Esophagus muscularis mucosa (tissue), 4 donors: ENCODE results near the gene TMEM92. TPM values are rescaled to one million over a fixed set of nuclear protein-coding genes. Genes with fewer than 3 reads are reported as not detected.
A peak's percentile ranks its signal among the peaks of the same experiment; 100 is the strongest.
"Not testable (repeated sequence)": the region's sequence is repeated elsewhere in the genome, so short reads cannot be mapped to it uniquely, and the experiment has no call there.

Experiments
- DNase-seq: peaks from one replicate; pipeline ENCODE4 v3.0.0-alpha.2; 2017; ENCODE audit errors: extremely low spot score
- H3K27ac ChIP-seq, 4 donors: fragments of 200-600 bp; sonication (generic); replicated peaks in 1 of 4; 1 replicate in 3 of 4; 2 replicates in 1 of 4; pipeline ENCODE4 v1.5.1; 2016 to 2019; ENCODE audit warnings: mild to moderate bottlenecking in 1 of 4
- H3K27me3 ChIP-seq, 4 donors: fragments of 200-600 bp; sonication (generic); one replicate each; pipeline versions ENCODE4 v1.5.1 to v1.6.0; 2016 to 2019
- H3K36me3 ChIP-seq, 4 donors: fragments of 200-600 bp; sonication (generic); one replicate each; pipeline ENCODE4 v1.5.1; 2016 to 2019
- H3K4me1 ChIP-seq, 4 donors: fragments of 200-600 bp; sonication (generic); one replicate each; pipeline ENCODE4 v1.5.1; 2016 to 2019
- H3K4me3 ChIP-seq, 4 donors: fragments of 200-600 bp; sonication (generic); 1 replicate in 2 of 4; 2 replicates in 2 of 4; pipeline ENCODE4 v1.5.1; 2016 to 2019; ENCODE audit warnings: mild to moderate bottlenecking in 4 of 4, moderate library complexity in 1 of 4
- H3K9me3 ChIP-seq, 4 donors: fragments of 200-600 bp; sonication (generic); 1 replicate in 3 of 4; 2 replicates in 1 of 4; pipeline ENCODE4 v1.5.1; 2016 to 2019
- EP300 ChIP-seq: sonication (generic); formaldehyde crosslinking; IDR thresholded peaks from one replicate; pipeline ENCODE4 v1.6.1; 2017; ENCODE audit warnings: antibody characterized with exemption
- POLR2A ChIP-seq: fragments of 450-650 bp; IDR thresholded peaks from one replicate; pipeline ENCODE4 v1.6.1; 2017; ENCODE audit warnings: antibody characterized with exemption, moderate library complexity, mild to moderate bottlenecking, low read depth
- POLR2AphosphoS5 ChIP-seq, 2 donors: sonication (generic); formaldehyde crosslinking; IDR thresholded peaks; one replicate each; pipeline ENCODE4 v1.6.1; 2017; ENCODE audit warnings: antibody characterized with exemption in 2 of 2
- WGBS: methylation state at CpG from one replicate; pipeline ENCODE4 v1.1.5; 2018; 5-methylcytosine and 5-hydroxymethylcytosine counted together
- intact Hi-C: fragments of 100-400 bp; cut with DNase I; formaldehyde crosslinking; loops from one replicate; pipeline ENCODE4 v1.15.1; 2023
- total RNA-seq, 4 donors: library from RNA; depleted of rRNA; stranded (reverse); fragments of >200 nt; gene quantifications; one replicate each; pipeline versions ENCODE4 v1.1.0 to v1.2.1, GENCODE V29; 2016
- TF ChIP-seq, protein P1 (sequence below), 3 experiments: fragments of 200-600 bp in 2 of 3; fragments of 450-650 bp in 1 of 3; sonication (generic) in 2 of 3; IDR thresholded peaks; one replicate each; pipeline ENCODE4 v1.5.1; 2017 to 2019; ENCODE audit warnings: antibody characterized with exemption in 3 of 3, mild to moderate bottlenecking in 2 of 3, moderate library complexity in 1 of 3

TMEM92 gene
- total RNA-seq, 4 donors from 2014 or later = 0.80 TPM; not detected in 3

DNA sequence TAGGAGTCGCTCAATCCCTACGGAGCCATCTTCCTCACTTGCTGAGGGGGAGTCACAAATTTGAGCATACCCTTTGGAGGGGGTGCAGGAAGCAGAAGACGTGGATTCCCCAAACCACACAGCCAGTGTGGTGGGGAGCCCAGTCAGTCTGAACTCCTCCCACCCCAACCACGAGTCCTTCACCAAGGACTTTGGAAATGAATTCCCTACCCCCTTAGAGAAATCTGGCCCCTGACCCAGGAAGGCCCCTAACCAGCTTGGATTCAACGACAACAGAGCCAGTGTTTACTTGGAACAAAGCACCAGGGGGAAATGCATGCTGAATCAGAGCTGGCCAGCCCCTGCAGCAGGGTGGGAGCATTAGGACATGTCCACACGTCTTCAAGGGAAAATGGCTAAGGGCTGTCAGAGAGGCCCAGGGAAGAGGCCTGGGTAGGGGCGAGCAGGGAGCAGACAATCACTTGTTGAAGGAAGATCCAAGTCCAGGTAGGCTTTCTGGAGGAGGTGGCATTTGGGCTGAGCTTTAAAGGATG lies 5.5 kb upstream of the TMEM92 start:
- H3K4me3 ChIP-seq = no peak overlapping the region
- no peaks in the 10 kb centered on the region for H3K9me3 ChIP-seq
- no peak for DNase-seq

DNA sequence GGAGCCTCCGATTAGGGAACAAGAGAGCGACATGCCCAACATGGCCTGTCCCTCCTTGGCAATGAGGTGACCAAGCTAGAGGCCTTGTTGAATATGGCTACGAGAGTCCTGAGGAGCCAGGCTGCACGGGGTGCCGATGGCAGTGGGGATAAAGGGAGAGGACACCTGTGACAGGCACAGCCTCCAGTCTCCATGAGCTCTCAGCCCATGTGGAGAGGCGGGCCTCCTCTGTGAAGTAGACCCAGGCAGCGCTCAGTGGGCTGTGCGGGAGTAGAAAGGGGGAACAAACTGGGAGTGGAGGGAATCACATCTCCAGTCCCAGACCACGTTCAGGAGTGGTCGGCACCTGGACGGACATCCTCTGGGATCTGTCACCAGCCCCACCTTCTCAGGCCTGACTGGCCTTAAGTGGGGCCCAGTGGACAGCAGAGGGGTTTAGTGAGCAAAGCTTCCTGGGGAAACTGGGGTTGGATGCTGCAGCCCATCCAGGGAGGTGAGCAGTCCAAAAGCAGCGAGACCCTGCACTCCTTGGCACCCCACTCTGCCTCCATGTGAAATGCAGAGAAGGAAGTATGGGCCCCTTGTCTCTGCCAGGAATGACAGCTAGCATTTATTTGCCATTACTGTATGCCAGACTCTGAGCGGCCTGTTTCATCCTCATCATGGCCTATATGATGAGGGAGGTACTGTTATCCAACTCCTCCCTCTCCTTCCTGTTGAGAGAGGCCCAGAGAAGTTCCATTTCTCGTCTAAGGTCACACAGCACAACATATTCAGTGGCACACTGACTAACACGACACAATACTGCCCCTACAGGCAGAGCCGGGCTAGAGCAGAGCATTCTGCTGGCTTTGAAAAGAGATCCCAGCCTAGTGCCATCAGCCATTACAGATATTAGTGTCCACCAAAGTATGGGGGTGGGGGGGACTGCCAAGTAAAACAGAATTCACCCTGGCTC lies 4.5 kb upstream of the TMEM92 start:
- peak overlapping the region in 3 of 4 donors; percentile 56 to 59 (median 57) for H3K27ac ChIP-seq

More for the DNA sequence above, 5.5 kb upstream of the TMEM92 start:
- H3K27me3 ChIP-seq = no peaks in the 10 kb centered on the region
- H3K27ac ChIP-seq = no peak overlapping the region
- H3K4me1 ChIP-seq = peaks cover 28 to 76% (median 60%) of the 10 kb centered on the region in 4 donors
- no peak for TF ChIP-seq POLR2A
- TF ChIP-seq EP300 = no peak
- intact Hi-C loops = no loop called here
- WGBS = 61% methylated on average over 7 of the region's 7 CpGs
- no peaks in the 10 kb centered on the region for H3K36me3 ChIP-seq

DNA sequence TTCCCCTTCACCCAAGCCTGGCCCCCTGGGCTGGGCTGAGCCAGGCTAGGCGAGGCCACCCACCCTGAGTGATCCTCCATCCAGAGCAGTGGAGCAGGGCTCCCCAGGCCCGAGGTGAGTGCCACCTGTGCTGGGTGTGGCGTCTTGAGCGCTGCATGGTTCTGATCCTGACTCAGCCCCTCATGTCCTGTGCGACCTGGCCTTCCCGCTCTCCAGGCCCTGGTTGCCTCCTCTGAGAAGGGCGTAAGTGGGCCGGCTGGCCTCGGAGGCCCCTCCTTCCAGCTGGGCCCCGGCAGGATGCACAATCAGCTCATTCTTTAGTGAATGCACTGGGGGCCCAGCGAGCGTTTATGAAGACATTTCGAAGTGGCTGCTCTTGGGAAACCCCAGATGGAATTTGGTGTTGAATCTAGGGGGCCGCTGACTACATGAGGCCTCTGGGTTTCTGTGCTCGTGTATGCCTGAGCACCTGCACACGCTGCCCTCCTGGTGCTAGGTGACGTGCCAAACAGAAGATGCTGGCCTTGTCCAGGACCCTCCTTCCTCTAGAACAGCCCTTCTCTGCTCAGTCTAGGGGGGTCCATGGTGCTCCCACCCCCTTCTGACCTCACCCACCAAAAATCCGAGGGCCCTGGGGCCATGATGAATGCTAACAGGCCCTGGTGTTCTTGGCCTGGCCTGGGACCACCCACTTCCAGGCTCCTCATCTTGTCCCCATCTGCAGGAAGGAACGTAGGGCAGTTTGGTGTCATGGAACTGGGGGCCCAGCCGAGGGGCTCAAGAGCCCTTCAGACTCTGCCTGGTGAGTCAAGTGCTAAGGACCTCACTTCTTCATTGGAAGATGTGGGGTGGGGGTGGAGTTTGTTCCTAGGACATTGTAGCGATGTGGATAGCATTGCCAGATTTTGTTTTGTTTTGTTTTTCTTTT lies 3.6 kb upstream of the TMEM92 start:
- H3K9me3 ChIP-seq = no peaks in the 10 kb centered on the region
- DNase-seq = no peak
- H3K27ac ChIP-seq = peak overlapping the region; percentile 12 to 59 (median 58)
- 73% methylated on average over 5 of the region's 21 CpGs for WGBS
- H3K4me1 ChIP-seq = peaks cover 28 to 65% (median 47%) of the 10 kb centered on the region in 4 donors
- intact Hi-C loops = no loop called here
- TF ChIP-seq POLR2AphosphoS5 (IDR thresholded peaks at IDR 0.05) = peak in 1 of 2 donors; percentile 7
- TF ChIP-seq, protein P1, sequence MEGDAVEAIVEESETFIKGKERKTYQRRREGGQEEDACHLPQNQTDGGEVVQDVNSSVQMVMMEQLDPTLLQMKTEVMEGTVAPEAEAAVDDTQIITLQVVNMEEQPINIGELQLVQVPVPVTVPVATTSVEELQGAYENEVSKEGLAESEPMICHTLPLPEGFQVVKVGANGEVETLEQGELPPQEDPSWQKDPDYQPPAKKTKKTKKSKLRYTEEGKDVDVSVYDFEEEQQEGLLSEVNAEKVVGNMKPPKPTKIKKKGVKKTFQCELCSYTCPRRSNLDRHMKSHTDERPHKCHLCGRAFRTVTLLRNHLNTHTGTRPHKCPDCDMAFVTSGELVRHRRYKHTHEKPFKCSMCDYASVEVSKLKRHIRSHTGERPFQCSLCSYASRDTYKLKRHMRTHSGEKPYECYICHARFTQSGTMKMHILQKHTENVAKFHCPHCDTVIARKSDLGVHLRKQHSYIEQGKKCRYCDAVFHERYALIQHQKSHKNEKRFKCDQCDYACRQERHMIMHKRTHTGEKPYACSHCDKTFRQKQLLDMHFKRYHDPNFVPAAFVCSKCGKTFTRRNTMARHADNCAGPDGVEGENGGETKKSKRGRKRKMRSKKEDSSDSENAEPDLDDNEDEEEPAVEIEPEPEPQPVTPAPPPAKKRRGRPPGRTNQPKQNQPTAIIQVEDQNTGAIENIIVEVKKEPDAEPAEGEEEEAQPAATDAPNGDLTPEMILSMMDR (IDR thresholded peaks at IDR 0.05) = no peak
- peaks cover 0 to 5% (median 0%) of the 10 kb centered on the region in 4 donors for H3K27me3 ChIP-seq
- no peak overlapping the region for H3K4me3 ChIP-seq
- no peaks in the 10 kb centered on the region for H3K36me3 ChIP-seq

More for the DNA sequence above, 4.5 kb upstream of the TMEM92 start:
- H3K4me3 ChIP-seq = no peak overlapping the region
- H3K9me3 ChIP-seq = no peaks in the 10 kb centered on the region
- H3K27me3 ChIP-seq = peaks cover 0 to 5% (median 0%) of the 10 kb centered on the region in 4 donors
- no peaks in the 10 kb centered on the region for H3K36me3 ChIP-seq
- H3K4me1 ChIP-seq = peaks cover 28 to 74% (median 55%) of the 10 kb centered on the region in 4 donors
- intact Hi-C loops = no loop called here
- TF ChIP-seq POLR2AphosphoS5 (IDR thresholded peaks at IDR 0.05) = no peak
- TF ChIP-seq, protein P1 (IDR thresholded peaks at IDR 0.05) = peak; percentile 64 to 85 (median 80)
- 67% methylated on average over 16 of the region's 16 CpGs for WGBS
- no peak for DNase-seq

DNA sequence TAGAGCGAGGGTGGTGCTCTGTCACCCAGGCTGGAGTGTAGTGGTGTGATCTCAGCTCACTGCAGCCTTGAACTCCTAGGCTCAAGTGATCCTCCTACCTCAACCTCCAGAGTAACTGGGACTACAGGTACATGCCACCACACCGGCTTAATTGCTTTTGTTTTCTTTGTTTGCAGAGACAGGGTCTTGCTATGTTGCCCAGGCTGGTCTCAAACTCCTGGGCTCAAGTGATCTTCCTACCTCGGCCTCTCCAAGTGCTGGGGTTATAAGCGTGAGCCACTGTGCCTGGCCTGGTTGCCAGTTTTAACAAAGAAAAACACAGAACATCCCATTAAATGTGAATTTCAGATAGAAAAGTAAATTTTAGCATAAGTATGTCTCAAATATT lies 2.9 kb upstream of the TMEM92 start:
- WGBS = 93% methylated on average over 4 of the region's 4 CpGs
- peak overlapping the region in 1 of 4 donors; percentile 59 for H3K27ac ChIP-seq
- intact Hi-C loops, H3K36me3 ChIP-seq, H3K27me3 ChIP-seq, DNase-seq, H3K9me3 ChIP-seq, H3K4me3 ChIP-seq: not testable (repeated sequence)
- peaks cover 27 to 60% (median 41%) of the 10 kb centered on the region in 4 donors for H3K4me1 ChIP-seq

DNA sequence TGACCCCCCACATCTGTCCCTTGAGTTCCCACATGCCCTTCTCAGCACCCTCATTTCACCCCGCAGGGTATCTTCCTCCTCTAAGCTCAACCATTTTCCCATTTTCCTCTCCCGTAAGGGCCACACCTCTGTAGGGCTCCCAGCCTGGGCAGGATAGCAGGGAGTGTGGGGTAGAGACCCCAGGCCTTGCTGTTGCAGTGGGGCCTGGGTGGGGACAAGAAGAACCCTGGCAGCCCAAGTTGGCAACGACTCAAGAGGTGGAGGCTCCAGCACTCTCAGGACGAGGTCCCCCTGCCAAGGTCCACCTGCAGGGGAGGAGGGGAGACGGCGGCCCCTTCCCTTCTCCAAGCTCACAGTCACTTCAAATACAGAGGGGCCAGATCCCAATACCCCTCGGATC lies 2.0 kb upstream of the TMEM92 start:
- Histone ChIP-seq H3K36me3 (no peaks in the 10 kb centered on the region), H3K27me3 (peaks cover 0 to 5% (median 0%) of the 10 kb centered on the region in 4 donors), H3K4me3 (peak overlapping the region; percentile 62 to 78 (median 68)), H3K4me1 (peaks cover 18 to 58% (median 36%) of the 10 kb centered on the region in 4 donors), H3K9me3 (no peaks in the 10 kb centered on the region), H3K27ac (peak overlapping the region; percentile 74 to 86 (median 80))
- TF ChIP-seq POLR2AphosphoS5 (IDR thresholded peaks at IDR 0.05) (no peak), EP300 (no peak), POLR2A (no peak)
- TF ChIP-seq, protein P1 (IDR thresholded peaks at IDR 0.05) = no peak
- no peak for DNase-seq
- WGBS = 57% methylated on average over 6 of the region's 7 CpGs
- intact Hi-C loops = no loop called here
